GM23338 (cell line): ENCODE measurements around the gene TLE1. TPM values are rescaled to one million over a fixed set of nuclear protein-coding genes. Genes with fewer than 3 reads are reported as not detected.

ENCODE experiments used
- ATAC-seq: fragments of 200-7000 bp; cut with Tn5 transposase; 3 replicates; pipeline ENCODE4 v1.9.1; 2020
- DNase-seq: peaks from one replicate; pipeline ENCODE4 v3.0.0-alpha.2; 2015; ENCODE audit warnings: low spot score
- H2AFZ ChIP-seq: fragments of 200-600 bp; sonication (generic); 2 replicates; pipeline ENCODE4 v1.8.0; 2016; ENCODE audit warnings: antibody characterized with exemption, mild to moderate bottlenecking, moderate library complexity
- H3F3A ChIP-seq: fragments of 200-600 bp; sonication (generic); replicated peaks from 2 replicates; pipeline ENCODE4 v1.8.0; 2017; ENCODE audit warnings: antibody characterized with exemption, mixed run types, low read depth
- H3K27ac ChIP-seq: fragments of 200-600 bp; sonication (generic); 2 replicates; pipeline ENCODE4 v1.6.1; 2016; ENCODE audit warnings: low read depth
- H3K27me3 ChIP-seq: fragments of 200-600 bp; sonication (generic); 2 replicates; pipeline ENCODE4 v1.8.0; 2016; ENCODE audit warnings: mild to moderate bottlenecking, mixed run types, moderate library complexity; ENCODE audit not compliant: insufficient read depth
- H3K36me3 ChIP-seq: fragments of 200-600 bp; sonication (generic); 2 replicates; pipeline ENCODE4 v1.8.0; 2016; ENCODE audit warnings: mild to moderate bottlenecking; ENCODE audit not compliant: insufficient read depth
- H3K4me1 ChIP-seq: fragments of 200-600 bp; sonication (generic); 2 replicates; pipeline ENCODE4 v1.8.0; 2016; ENCODE audit warnings: mild to moderate bottlenecking, moderate library complexity; ENCODE audit not compliant: insufficient read depth
- H3K4me2 ChIP-seq: fragments of 200-600 bp; sonication (generic); 2 replicates; pipeline ENCODE4 v1.7.1; 2017; ENCODE audit warnings: mixed run types
- H3K4me3 ChIP-seq: fragments of 200-600 bp; sonication (generic); 2 replicates; pipeline ENCODE4 v1.6.1; 2016; ENCODE audit warnings: mixed run types
- H3K79me2 ChIP-seq: fragments of 200-600 bp; sonication (generic); replicated peaks from 2 replicates; pipeline ENCODE4 v1.8.0; 2017; ENCODE audit warnings: mild to moderate bottlenecking; ENCODE audit not compliant: insufficient read depth
- H3K9me2 ChIP-seq: fragments of 200-600 bp; sonication (generic); 2 replicates; pipeline ENCODE4 v1.8.0; 2017; ENCODE audit not compliant: insufficient read depth
- H4K20me1 ChIP-seq: fragments of 200-600 bp; sonication (generic); replicated peaks from 2 replicates; pipeline ENCODE4 v1.8.0; 2017; ENCODE audit warnings: mild to moderate bottlenecking; ENCODE audit not compliant: insufficient read depth
- H3K27ac Mint-ChIP-seq: 2 replicates; pipeline ENCODE4 v1.8.0; 2020; ENCODE audit warnings: inconsistent platforms, mild to moderate bottlenecking, moderate library complexity, mixed read lengths
- H3K27me3 Mint-ChIP-seq: 3 replicates; pipeline ENCODE4 v1.8.0; 2022; ENCODE audit warnings: low read depth, mild to moderate bottlenecking, moderate library complexity, mixed read lengths, inconsistent platforms; ENCODE audit not compliant: insufficient read depth, poor library complexity
- H3K36me3 Mint-ChIP-seq: 3 replicates; pipeline ENCODE4 v1.8.0; 2021; ENCODE audit warnings: low read depth, mild to moderate bottlenecking, inconsistent platforms, moderate library complexity, mixed read lengths
- H3K4me1 Mint-ChIP-seq: 3 replicates; pipeline ENCODE4 v1.8.0; 2020; ENCODE audit warnings: mild to moderate bottlenecking, inconsistent platforms, mixed read lengths
- H3K4me3 Mint-ChIP-seq: 3 replicates; pipeline ENCODE4 v1.8.0; 2021; ENCODE audit warnings: moderate library complexity, mild to moderate bottlenecking, inconsistent platforms, mixed read lengths
- H3K9me3 Mint-ChIP-seq: 3 replicates; pipeline ENCODE4 v1.8.0; 2020; ENCODE audit warnings: moderate library complexity, mild to moderate bottlenecking, inconsistent platforms, mixed read lengths
- CREB1 ChIP-seq: fragments of 250-450 bp; sonication (Bioruptor Pico); IDR thresholded peaks from 2 replicates; pipeline ENCODE4 v1.5.0; 2020; ENCODE audit warnings: low read depth, mild to moderate bottlenecking, moderate library complexity
- CTCF ChIP-seq, 2 experiments: fragments of 200-600 bp in 1 of 2; sonication (generic) in 1 of 2; conservative IDR thresholded peaks; 2 replicates each; pipeline versions ENCODE4 v1.5.1 to v1.6.1; 2016 to 2017; ENCODE audit warnings: antibody characterized with exemption in 2 of 2, low read depth in 2 of 2, mild to moderate bottlenecking in 2 of 2, moderate library complexity in 1 of 2
- EZH2 ChIP-seq: fragments of 200-600 bp; sonication (generic); IDR thresholded peaks from one replicate; pipeline ENCODE4 v1.8.0; 2017; ENCODE audit warnings: antibody characterized with exemption, mild to moderate bottlenecking, low read depth; ENCODE audit not compliant: unreplicated experiment
- EZH2phosphoT487 ChIP-seq: fragments of 200-600 bp; sonication (generic); IDR thresholded peaks from one replicate; pipeline ENCODE4 v1.8.1; 2018; ENCODE audit warnings: antibody characterized with exemption; ENCODE audit not compliant: unreplicated experiment
- JUNB ChIP-seq: IDR thresholded peaks from one replicate; pipeline ENCODE4 v1.6.1; 2016; ENCODE audit warnings: antibody characterized with exemption; ENCODE audit not compliant: unreplicated experiment
- NANOG ChIP-seq: IDR thresholded peaks from 2 replicates; pipeline ENCODE4 v1.6.1; 2016; ENCODE audit warnings: antibody characterized with exemption, borderline replicate concordance
- POLR2AphosphoS5 ChIP-seq: IDR thresholded peaks from 2 replicates; pipeline ENCODE4 v1.6.1; 2016; ENCODE audit warnings: antibody characterized with exemption, low read depth
- STAT1 ChIP-seq: IDR thresholded peaks from one replicate; pipeline ENCODE4 v1.6.1; 2016; ENCODE audit warnings: antibody characterized with exemption; ENCODE audit not compliant: unreplicated experiment
- ZNF114 ChIP-seq: fragments of 250-450 bp; sonication (Bioruptor Pico); IDR thresholded peaks from 2 replicates; pipeline ENCODE4 v1.5.0; 2020; ENCODE audit warnings: mild to moderate bottlenecking, moderate library complexity
- ZNF331 ChIP-seq: fragments of 250-450 bp; sonication (Bioruptor Pico); IDR thresholded peaks from 2 replicates; pipeline ENCODE4 v1.5.0; 2020; ENCODE audit warnings: low read depth, mild to moderate bottlenecking, moderate library complexity
- ZNF462 ChIP-seq: fragments of 250-450 bp; sonication (Bioruptor Pico); IDR thresholded peaks from 2 replicates; pipeline ENCODE4 v1.5.0; 2020; ENCODE audit warnings: mild to moderate bottlenecking, moderate library complexity
- polyA plus RNA-seq: library from polyadenylated mRNA; unstranded; fragments of >200 nt; fragmentation: Nextera tagmentation; extraction: Ambion mirVana; gene quantifications from 2 replicates; pipeline ENCODE4 v1.2.1, GENCODE V29; 2016
- total RNA-seq: library from RNA; depleted of rRNA; stranded (reverse); fragments of >200 nt; shearing (Covaris generic); gene quantifications from 2 replicates; pipeline ENCODE4 v1.2.3, GENCODE V29; 2014
- TF ChIP-seq, protein P1 (sequence below): IDR thresholded peaks from one replicate; pipeline ENCODE4 v1.6.1; 2018; ENCODE audit warnings: antibody characterized with exemption; ENCODE audit not compliant: unreplicated experiment
- TF ChIP-seq, protein P2 (sequence below): IDR thresholded peaks from 2 replicates; pipeline ENCODE4 v1.6.1; 2016; ENCODE audit warnings: antibody characterized with exemption

The TLE1 gene
- total and polyA plus RNA-seq, 2 experiments from 2014 or later, result 58.1 to 132 TPM

- Histone ChIP-seq H3K9me2 (no peaks in the 10 kb centered on the region), H3K27me3 (no peaks in the 10 kb centered on the region), H3K4me3 (no peak overlapping the region), H3K4me2 (no peak overlapping the region), H3K4me1 (peaks cover 20% of the 10 kb centered on the region), H2AFZ (no peak overlapping the region), H3K79me2 (no peaks in the 10 kb centered on the region), H3K36me3 (no peaks in the 10 kb centered on the region), H3K27ac (no peak overlapping the region), H4K20me1 (no peaks in the 10 kb centered on the region), H3F3A (no peaks in the 10 kb centered on the region)
- Mint-ChIP-seq H3K4me3 (no peak overlapping the region), H3K9me3 (no peaks in the 10 kb centered on the region), H3K36me3 (no peaks in the 10 kb centered on the region), H3K4me1 (peaks cover 10% of the 10 kb centered on the region; the same call in 2 of the 3 replicates), H3K27ac (no peak overlapping the region), H3K27me3 (no peaks in the 10 kb centered on the region)
- ATAC-seq (peak; percentile 79), DNase-seq (no peak)
- TF ChIP-seq ZNF114 (CRISPR knock-in tag) (no peak), EZH2phosphoT487 (no peak), CTCF (conservative IDR thresholded peaks at IDR 0.05; ENCODE audit: low read depth in 2 of 2) (no peak), CREB1 (CRISPR knock-in tag) (no peak), ZNF462 (CRISPR knock-in tag) (no peak), EZH2 (no peak), POLR2AphosphoS5 (no peak), ZNF331 (CRISPR knock-in tag) (no peak), STAT1 (no peak), JUNB (no peak), NANOG (no peak)
- TF ChIP-seq, protein P1, sequence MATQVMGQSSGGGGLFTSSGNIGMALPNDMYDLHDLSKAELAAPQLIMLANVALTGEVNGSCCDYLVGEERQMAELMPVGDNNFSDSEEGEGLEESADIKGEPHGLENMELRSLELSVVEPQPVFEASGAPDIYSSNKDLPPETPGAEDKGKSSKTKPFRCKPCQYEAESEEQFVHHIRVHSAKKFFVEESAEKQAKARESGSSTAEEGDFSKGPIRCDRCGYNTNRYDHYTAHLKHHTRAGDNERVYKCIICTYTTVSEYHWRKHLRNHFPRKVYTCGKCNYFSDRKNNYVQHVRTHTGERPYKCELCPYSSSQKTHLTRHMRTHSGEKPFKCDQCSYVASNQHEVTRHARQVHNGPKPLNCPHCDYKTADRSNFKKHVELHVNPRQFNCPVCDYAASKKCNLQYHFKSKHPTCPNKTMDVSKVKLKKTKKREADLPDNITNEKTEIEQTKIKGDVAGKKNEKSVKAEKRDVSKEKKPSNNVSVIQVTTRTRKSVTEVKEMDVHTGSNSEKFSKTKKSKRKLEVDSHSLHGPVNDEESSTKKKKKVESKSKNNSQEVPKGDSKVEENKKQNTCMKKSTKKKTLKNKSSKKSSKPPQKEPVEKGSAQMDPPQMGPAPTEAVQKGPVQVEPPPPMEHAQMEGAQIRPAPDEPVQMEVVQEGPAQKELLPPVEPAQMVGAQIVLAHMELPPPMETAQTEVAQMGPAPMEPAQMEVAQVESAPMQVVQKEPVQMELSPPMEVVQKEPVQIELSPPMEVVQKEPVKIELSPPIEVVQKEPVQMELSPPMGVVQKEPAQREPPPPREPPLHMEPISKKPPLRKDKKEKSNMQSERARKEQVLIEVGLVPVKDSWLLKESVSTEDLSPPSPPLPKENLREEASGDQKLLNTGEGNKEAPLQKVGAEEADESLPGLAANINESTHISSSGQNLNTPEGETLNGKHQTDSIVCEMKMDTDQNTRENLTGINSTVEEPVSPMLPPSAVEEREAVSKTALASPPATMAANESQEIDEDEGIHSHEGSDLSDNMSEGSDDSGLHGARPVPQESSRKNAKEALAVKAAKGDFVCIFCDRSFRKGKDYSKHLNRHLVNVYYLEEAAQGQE, result no peak
- TF ChIP-seq, protein P2, sequence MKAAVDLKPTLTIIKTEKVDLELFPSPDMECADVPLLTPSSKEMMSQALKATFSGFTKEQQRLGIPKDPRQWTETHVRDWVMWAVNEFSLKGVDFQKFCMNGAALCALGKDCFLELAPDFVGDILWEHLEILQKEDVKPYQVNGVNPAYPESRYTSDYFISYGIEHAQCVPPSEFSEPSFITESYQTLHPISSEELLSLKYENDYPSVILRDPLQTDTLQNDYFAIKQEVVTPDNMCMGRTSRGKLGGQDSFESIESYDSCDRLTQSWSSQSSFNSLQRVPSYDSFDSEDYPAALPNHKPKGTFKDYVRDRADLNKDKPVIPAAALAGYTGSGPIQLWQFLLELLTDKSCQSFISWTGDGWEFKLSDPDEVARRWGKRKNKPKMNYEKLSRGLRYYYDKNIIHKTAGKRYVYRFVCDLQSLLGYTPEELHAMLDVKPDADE, result no peak
These were observed 155.0 kb downstream of the TLE1 start for GRCh38 chr9:81534138-81534875.
